Activated CD4-positive, alpha-beta T cell treated with anti-CD3 and anti-CD28 coated beads for 36 hours (primary cell): ENCODE data around the gene PPP1R13B. TPM values are rescaled to one million over a fixed set of nuclear protein-coding genes. Genes with fewer than 3 reads are reported as not detected.

Source experiments
- ATAC-seq: fragments of 200-7000 bp; cut with Tn5 transposase; one replicate; pipeline ENCODE4 v1.10.0; 2021; ENCODE audit warnings: mild to moderate bottlenecking, moderate library complexity
- CTCF ChIA-PET: fragments of 350-600 bp; sonication (Branson Sonifier 250); formaldehyde crosslinking; loops from one replicate; lab custom pipeline; 2021; ENCODE audit warnings: antibody characterized with exemption; lab: Charles Lee
- POLR2A ChIA-PET: fragments of 350-600 bp; sonication (Branson Sonifier 250); formaldehyde crosslinking; loops from one replicate; lab custom pipeline; 2021; ENCODE audit warnings: antibody characterized with exemption, inconsistent platforms; lab: Charles Lee
- DNase-seq: peaks from one replicate; pipeline ENCODE4 v3.0.0-alpha.2; 2020
- H3K27ac Mint-ChIP-seq: one replicate; pipeline ENCODE4 v1.8.0; 2021; ENCODE audit warnings: mixed read lengths
- H3K27me3 Mint-ChIP-seq: one replicate; pipeline ENCODE4 v1.8.0; 2021; ENCODE audit warnings: mixed read lengths
- H3K36me3 Mint-ChIP-seq: one replicate; pipeline ENCODE4 v1.8.0; 2021; ENCODE audit warnings: low read depth, mixed read lengths
- H3K4me1 Mint-ChIP-seq: one replicate; pipeline ENCODE4 v1.8.0; 2021; ENCODE audit warnings: mixed read lengths
- H3K4me3 Mint-ChIP-seq: one replicate; pipeline ENCODE4 v1.8.0; 2021; ENCODE audit warnings: mild to moderate bottlenecking, moderate library complexity, mixed read lengths
- H3K9me3 Mint-ChIP-seq: one replicate; pipeline ENCODE4 v1.8.0; 2021; ENCODE audit warnings: low read depth, mixed read lengths
- intact Hi-C, 2 experiments: fragments of 100-400 bp; cut with DNase I in 1 of 2; cut with micrococcal nuclease in 1 of 2; formaldehyde crosslinking; loops; one replicate each; pipeline versions ENCODE4 v1.14.2 to v1.15.1; 2022 to 2024; cut with DNase I, micrococcal nuclease
- total RNA-seq, 2 experiments: library from RNA; stranded (reverse); gene quantifications; one replicate each; pipeline ENCODE4 v1.2.3, GENCODE V29; 2021

The PPP1R13B gene
- total RNA-seq, 2 experiments from 2014 or later, result 9.3 to 10.3 TPM

DNA sequence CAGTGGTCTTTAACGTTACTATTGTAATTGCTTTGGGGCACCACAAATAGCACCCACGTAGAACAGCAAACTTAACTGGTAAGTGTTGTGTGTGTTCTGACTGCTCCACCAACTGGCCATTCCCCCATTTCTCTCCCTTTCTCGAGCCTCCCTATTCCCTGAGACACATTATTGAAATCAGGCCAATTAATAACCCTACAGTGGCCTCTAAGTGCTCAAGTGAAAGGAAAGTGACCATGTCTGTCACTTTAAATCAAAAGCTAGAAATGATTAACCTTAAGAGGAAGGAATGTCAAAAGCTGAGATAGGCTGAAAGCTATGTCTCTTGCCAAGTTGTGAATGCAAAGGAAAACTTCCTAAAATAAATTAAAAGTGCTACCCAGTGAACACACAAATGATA lies 22.3 kb downstream of the PPP1R13B start:
- ChIA-PET POLR2A (interaction anchor here (0.6 kb wide), 1 partner anchor 137 kb away, joined by 3 read pairs; no protein-coding TSS in a partner anchor), CTCF (interaction anchor here (1.2 to 1.7 kb wide), 2 partner anchors 17 to 19 kb away, joined by 4 to 7 read pairs; no protein-coding TSS in a partner anchor)
- intact Hi-C loops, result no loop called here
- Mint-ChIP-seq H3K4me1 (peaks cover 16% of the 10 kb centered on the region), H3K9me3 (no peaks in the 10 kb centered on the region), H3K27ac (no peak overlapping the region), H3K27me3 (no peaks in the 10 kb centered on the region), H3K4me3 (no peak overlapping the region), H3K36me3 (no peaks in the 10 kb centered on the region)
- DNase-seq (no peak), ATAC-seq (no peak)

DNA sequence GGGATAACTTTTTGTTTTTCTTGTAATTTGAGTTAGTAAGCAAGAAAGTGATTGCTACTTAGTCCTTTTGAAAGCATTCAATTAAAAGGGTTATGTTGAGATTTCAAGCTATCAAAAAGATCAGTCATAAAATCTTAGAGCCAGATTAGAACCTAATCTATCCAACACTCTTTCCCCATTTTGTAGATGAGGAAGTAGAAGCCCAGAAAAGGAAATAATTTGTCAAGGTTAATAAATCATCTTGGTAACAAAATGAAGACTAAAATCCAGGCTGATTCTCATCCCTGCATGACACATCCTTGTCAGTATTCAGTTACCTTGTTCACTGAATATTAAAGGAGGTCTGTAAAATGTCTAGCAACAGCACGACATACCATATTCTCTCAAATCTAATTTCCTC lies 26.5 kb downstream of the PPP1R13B start:
- Mint-ChIP-seq H3K36me3 (no peaks in the 10 kb centered on the region), H3K4me1 (peaks cover 38% of the 10 kb centered on the region), H3K4me3 (no peak overlapping the region), H3K9me3 (no peaks in the 10 kb centered on the region), H3K27me3 (no peaks in the 10 kb centered on the region), H3K27ac (no peak overlapping the region)
- ATAC-seq (no peak), DNase-seq (no peak)
- ChIA-PET POLR2A (no interaction called here), CTCF (interaction anchor here (0.7 to 4.1 kb wide), 2 partner anchors 14 to 16 kb away, joined by 3 to 41 read pairs; no protein-coding TSS in a partner anchor)
- intact Hi-C loops, result no loop called here

DNA sequence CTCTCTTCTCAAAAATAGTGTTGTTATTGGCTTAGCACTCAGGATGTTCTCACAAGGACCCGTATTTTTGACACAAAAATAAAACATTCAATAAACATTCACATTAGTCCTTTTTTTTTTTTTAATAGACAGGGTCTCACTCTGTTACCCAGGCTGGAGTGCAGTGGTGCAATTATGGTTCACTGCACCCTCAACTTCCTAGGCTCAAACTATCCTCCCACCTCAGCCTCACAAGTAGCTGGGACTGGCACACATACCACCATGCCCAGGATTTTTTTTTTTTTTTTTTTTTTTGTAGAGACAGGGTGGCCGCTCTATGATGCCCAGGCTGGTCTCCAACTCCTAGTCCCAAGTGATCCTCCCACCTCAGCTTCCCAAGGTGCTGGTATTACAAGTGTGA lies 27.0 kb downstream of the PPP1R13B start:
- Mint-ChIP-seq H3K4me3 (no peak overlapping the region), H3K27me3 (no peaks in the 10 kb centered on the region), H3K4me1 (peaks cover 38% of the 10 kb centered on the region), H3K36me3 (no peaks in the 10 kb centered on the region), H3K27ac (no peak overlapping the region), H3K9me3 (no peaks in the 10 kb centered on the region)
- intact Hi-C loops, result no loop called here
- ChIA-PET CTCF (interaction anchor here (0.7 to 4.1 kb wide), 4 partner anchors 13 to 46 kb away, joined by 3 to 41 read pairs (median 4); no protein-coding TSS in a partner anchor), POLR2A (no interaction called here)
- ATAC-seq, result no peak
- DNase-seq, result no peak

DNA sequence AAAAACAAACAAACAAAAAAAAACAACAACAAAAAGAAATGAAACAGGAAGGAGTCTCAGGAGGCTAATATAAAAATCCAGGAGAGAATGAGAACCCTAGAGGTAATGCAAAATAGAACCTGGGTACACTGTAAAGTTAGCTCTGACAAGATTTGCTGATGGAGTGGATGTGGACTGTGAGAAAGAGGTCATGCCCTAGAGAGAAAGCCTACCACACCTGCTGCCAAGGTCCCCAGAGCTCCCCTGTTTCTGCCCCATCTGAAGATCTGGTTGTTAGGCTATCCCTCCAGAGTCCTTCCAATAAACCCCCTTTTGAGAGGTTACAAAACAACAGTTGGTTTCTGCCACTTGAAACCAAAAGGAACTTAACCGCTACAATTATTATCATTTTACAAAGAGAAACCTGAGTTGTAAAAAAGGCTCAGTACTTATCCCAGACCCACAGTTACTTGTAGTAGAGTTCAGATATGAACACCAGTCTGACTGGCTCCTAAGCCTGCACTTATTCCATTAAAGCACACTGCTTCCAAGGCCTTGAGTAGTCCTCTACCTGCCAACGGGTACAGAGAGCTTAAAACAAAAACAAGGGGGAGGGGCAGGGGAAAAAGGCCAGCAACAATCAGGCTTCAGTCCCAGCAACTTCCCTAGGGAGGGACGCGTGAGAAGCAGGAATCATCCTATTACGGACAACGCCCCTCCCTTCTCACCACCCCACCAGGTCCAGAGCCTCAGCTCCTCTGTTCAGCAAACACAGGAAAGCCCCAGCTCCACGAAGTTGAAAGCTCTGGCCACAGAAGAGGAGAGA lies 27.7 kb downstream of the PPP1R13B start:
- no peaks in the 10 kb centered on the region for H3K27me3 Mint-ChIP-seq
- H3K36me3 Mint-ChIP-seq, result no peaks in the 10 kb centered on the region
- no peaks in the 10 kb centered on the region for H3K9me3 Mint-ChIP-seq
- peak overlapping the region; percentile 1 for H3K27ac Mint-ChIP-seq
- DNase-seq, result no peak
- POLR2A ChIA-PET, result interaction anchor here (0.7 kb wide), 1 partner anchor 11 kb away, joined by 3 read pairs; no protein-coding TSS in a partner anchor
- CTCF ChIA-PET, result interaction anchor here (1.1 to 4.1 kb wide), 4 partner anchors 12 to 90 kb away, joined by 3 to 41 read pairs (median 4); no protein-coding TSS in a partner anchor
- peaks cover 41% of the 10 kb centered on the region for H3K4me1 Mint-ChIP-seq
- ATAC-seq, result no peak
- intact Hi-C loops, result no loop called here
- H3K4me3 Mint-ChIP-seq, result no peak overlapping the region

DNA sequence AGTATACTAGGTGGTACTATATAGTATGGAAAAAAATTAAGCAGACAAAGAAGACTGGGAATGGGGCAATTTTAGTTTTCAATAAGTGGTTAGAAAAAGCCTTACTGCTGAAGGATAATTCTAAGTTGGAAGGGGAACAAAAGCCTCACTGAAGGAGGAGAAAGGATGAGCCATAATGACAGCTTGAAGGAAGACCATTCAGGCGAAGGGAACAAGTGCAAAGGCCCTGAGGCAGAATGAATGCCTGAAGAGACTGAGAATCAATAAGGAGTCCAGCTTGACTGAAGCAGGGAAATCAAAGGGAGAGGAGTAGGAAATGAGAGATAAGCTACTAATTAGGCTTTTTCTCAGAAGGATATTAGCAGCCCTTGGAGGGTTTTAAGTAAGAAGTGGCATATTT lies 28.5 kb downstream of the PPP1R13B start:
- no peak overlapping the region for H3K4me3 Mint-ChIP-seq
- no peaks in the 10 kb centered on the region for H3K27me3 Mint-ChIP-seq
- DNase-seq (no peak), ATAC-seq (no peak)
- CTCF ChIA-PET, result interaction anchor here (1.4 to 4.1 kb wide), 2 partner anchors 12 to 91 kb away, joined by 4 to 41 read pairs; no protein-coding TSS in a partner anchor
- intact Hi-C loops, result no loop called here
- H3K36me3 Mint-ChIP-seq, result no peaks in the 10 kb centered on the region
- POLR2A ChIA-PET, result interaction anchor here (0.7 kb wide), 1 partner anchor 11 kb away, joined by 3 read pairs; no protein-coding TSS in a partner anchor
- peaks cover 41% of the 10 kb centered on the region for H3K4me1 Mint-ChIP-seq
- H3K9me3 Mint-ChIP-seq, result no peaks in the 10 kb centered on the region
- no peak overlapping the region for H3K27ac Mint-ChIP-seq

DNA sequence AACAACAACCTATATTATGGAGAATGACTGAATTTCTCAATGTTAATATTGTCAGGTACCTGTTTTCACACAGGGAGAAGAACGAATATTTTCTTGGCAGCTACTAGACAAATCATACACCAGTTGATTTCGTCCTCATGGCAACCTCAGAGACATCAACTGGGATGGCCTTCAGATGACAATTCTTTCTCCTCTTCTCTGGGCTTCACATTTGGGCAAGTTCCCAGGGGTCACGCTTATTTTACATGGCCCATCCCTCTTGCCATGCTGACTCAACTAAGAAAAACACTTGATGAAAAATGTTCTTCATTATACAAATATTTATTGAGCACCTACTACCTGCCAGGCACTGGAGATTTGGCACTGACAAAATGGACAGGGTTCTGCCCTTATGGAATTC lies 29.0 kb downstream of the PPP1R13B start:
- Mint-ChIP-seq H3K9me3 (no peaks in the 10 kb centered on the region), H3K36me3 (no peaks in the 10 kb centered on the region), H3K27me3 (no peaks in the 10 kb centered on the region), H3K4me1 (peaks cover 41% of the 10 kb centered on the region), H3K27ac (no peak overlapping the region), H3K4me3 (no peak overlapping the region)
- DNase-seq, result no peak
- POLR2A ChIA-PET, result interaction anchor here (0.6 kb wide), 1 partner anchor 23 kb away, joined by 3 read pairs; no protein-coding TSS in a partner anchor
- no peak for ATAC-seq
- CTCF ChIA-PET, result interaction anchor here (1.4 to 4.1 kb wide), 3 partner anchors 10 to 91 kb away, joined by 4 to 41 read pairs (median 19); no protein-coding TSS in a partner anchor
- intact Hi-C loops, result no loop called here

DNA sequence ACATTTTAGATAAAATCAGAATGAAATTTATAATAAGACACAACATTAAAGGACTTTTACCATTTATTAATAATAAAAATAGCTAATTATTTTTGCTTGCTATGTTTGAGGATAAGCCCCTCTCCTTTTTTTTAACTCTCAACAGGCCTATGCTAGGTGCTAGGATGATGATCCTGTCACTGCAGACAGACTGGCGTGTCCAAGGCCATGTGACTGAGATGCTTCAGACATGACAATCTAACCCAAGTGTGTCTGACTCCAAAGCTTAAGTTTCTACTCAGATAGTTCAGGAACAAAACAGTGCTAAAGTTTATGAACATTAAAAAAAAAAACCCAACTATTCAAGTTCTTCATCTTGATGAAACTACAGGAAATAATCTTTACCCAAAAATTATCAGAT lies 29.8 kb downstream of the PPP1R13B start:
- Mint-ChIP-seq H3K9me3 (no peaks in the 10 kb centered on the region), H3K27me3 (no peaks in the 10 kb centered on the region), H3K27ac (no peak overlapping the region), H3K4me3 (no peak overlapping the region), H3K4me1 (peaks cover 41% of the 10 kb centered on the region), H3K36me3 (no peaks in the 10 kb centered on the region)
- intact Hi-C loops, result no loop called here
- ChIA-PET POLR2A (interaction anchor here (0.7 kb wide), 1 partner anchor 229 kb away, joined by 7 read pairs; no protein-coding TSS in a partner anchor), CTCF (interaction anchor here (0.6 to 1.9 kb wide), 7 partner anchors 9 to 428 kb away, joined by 3 to 19 read pairs (median 3); no protein-coding TSS in a partner anchor)
- ATAC-seq (no peak), DNase-seq (no peak)

DNA sequence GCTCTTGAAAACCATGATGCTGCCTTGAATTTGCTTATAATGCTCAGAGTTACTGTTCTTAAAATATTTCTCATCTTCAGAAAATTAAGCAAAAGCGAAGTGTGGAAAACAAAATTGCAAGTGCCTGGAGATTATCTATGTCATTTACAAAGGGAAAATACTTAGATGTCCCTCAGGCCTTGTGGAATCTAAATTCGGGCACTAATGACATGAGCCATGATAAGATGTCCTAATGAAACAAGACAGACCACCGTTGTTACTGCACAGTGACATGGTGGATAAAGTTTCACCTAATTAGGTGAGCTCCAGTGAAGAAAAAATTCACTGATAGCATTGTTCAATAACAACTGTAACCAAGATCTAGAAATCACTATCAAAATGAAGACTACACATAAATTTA lies 30.4 kb downstream of the PPP1R13B start:
- ChIA-PET POLR2A (interaction anchor here (0.7 kb wide), 1 partner anchor 228 kb away, joined by 7 read pairs; no protein-coding TSS in a partner anchor), CTCF (interaction anchor here (0.7 to 1.9 kb wide), 7 partner anchors 9 to 427 kb away, joined by 3 to 19 read pairs (median 3); no protein-coding TSS in a partner anchor)
- Mint-ChIP-seq H3K27me3 (no peaks in the 10 kb centered on the region), H3K4me3 (no peak overlapping the region), H3K36me3 (no peaks in the 10 kb centered on the region), H3K9me3 (no peaks in the 10 kb centered on the region), H3K27ac (no peak overlapping the region), H3K4me1 (peaks cover 41% of the 10 kb centered on the region)
- DNase-seq (no peak), ATAC-seq (no peak)
- intact Hi-C loops, result no loop called here

DNA sequence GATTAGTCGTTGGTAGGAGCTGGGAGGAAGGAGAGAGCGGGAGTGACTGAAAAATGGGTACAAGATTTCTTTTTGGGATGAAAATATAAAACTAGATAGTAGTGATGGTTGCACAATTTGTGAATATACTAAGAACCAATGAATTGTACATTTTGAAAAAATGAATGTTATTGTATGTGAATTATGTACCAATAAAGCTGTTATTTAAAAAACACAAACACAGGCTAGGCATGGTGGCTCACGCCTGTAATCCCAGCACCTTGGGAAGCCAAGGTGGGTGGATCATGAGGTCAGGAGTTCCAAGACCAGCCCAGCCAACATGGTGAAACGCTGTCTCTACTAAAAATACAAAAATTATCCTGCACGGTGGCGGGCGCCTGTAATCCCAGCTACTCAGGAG lies 32.1 kb downstream of the PPP1R13B start:
- intact Hi-C loops, result no loop called here
- ChIA-PET POLR2A (no interaction called here), CTCF (interaction anchor here (0.6 to 0.7 kb wide), 3 partner anchors 12 to 254 kb away, joined by 3 to 4 read pairs (median 3); no protein-coding TSS in a partner anchor)
- ATAC-seq (no peak), DNase-seq (no peak)
- no peaks in the 10 kb centered on the region for H3K27me3 Mint-ChIP-seq
- no peak overlapping the region for H3K27ac Mint-ChIP-seq
- H3K4me3 Mint-ChIP-seq, result no peak overlapping the region
- peaks cover 34% of the 10 kb centered on the region for H3K4me1 Mint-ChIP-seq
- H3K36me3 Mint-ChIP-seq, result no peaks in the 10 kb centered on the region
- H3K9me3 Mint-ChIP-seq, result no peaks in the 10 kb centered on the region

DNA sequence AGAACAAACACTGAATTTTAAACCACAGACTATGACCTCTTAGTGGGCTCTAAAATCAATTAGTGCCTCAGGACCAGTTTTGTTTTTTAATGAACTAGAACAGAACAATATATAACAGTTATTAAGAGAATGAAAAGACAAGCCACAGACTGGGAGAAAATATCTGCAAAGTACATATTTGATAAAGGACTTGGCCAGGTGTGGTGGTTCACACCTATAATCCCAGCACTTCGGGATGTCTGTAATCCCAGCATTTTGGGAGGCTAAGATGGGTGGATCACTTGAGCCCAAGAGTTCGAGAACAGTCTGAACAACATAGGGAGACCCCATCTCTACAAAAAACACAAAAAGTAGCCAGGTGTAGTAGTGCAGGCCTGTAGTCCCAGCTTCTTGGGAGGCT lies 36.2 kb downstream of the PPP1R13B start:
- Mint-ChIP-seq H3K9me3 (no peaks in the 10 kb centered on the region), H3K4me1 (peaks cover 12% of the 10 kb centered on the region), H3K27me3 (no peaks in the 10 kb centered on the region), H3K36me3 (no peaks in the 10 kb centered on the region), H3K27ac (no peak overlapping the region), H3K4me3 (no peak overlapping the region)
- CTCF ChIA-PET, result no interaction called here
- POLR2A ChIA-PET, result interaction anchor here (0.6 kb wide), 1 partner anchor 93 kb away, joined by 3 read pairs; no protein-coding TSS in a partner anchor
- intact Hi-C loops, result no loop called here
- ATAC-seq, result no peak
- DNase-seq, result no peak

DNA sequence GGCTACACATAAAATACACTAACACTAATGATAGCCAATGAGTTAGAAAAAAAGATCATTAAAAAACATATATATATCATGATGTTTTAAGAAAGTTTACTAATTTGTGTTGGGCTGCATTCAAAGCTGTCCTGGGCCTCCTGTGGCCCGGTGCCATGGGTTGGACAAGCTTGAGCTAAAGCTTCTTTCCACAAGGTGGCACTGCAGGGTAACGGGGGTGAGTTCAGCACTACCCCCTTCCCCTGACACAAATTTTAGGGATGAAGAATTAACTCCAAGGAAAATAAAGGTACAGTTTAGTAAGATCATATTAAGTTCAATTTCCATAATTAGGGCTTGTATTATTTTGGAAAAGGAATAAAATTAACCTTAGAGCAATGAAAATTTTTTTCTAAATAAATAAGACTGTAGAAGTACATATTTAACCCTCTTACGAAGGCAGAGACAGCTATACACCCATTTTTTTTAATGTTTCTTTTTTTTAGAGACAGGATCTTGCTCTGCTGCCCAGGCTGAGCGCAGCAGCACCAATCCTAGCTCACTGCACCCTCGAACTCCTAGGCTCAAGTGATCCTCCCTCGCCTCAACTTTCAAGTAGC lies 38.9 kb downstream of the PPP1R13B start:
- ATAC-seq (peak; percentile 91), DNase-seq (peak; percentile 82)
- H3K27ac Mint-ChIP-seq, result no peak overlapping the region
- peaks cover 15% of the 10 kb centered on the region for H3K4me1 Mint-ChIP-seq
- no peaks in the 10 kb centered on the region for H3K36me3 Mint-ChIP-seq
- H3K27me3 Mint-ChIP-seq, result no peaks in the 10 kb centered on the region
- H3K4me3 Mint-ChIP-seq, result no peak overlapping the region
- ChIA-PET POLR2A (interaction anchor here (0.9 kb wide), 1 partner anchor 11 kb away, joined by 3 read pairs; no protein-coding TSS in a partner anchor), CTCF (interaction anchor here (0.5 to 5.2 kb wide), 35 partner anchors 9 to 281 kb away, joined by 3 to 41 read pairs (median 4); no protein-coding TSS in a partner anchor)
- no peaks in the 10 kb centered on the region for H3K9me3 Mint-ChIP-seq
- intact Hi-C loops, result loop anchor here (1.0 to 10.0 kb wide), 7 partner anchors 38 to 269 kb away; partner anchors contain the start of gene PPP1R13B (in 1 of the 2)
